OCI-LY1 (cell line): Measurements from ENCODE around the gene TPST2.

ENCODE experiments used
- CTCF ChIP-seq: fragments of 200-600 bp; sonication (generic), shearing (Covaris generic); IDR thresholded peaks from 2 replicates; pipeline ENCODE4 v1.5.1; 2017; ENCODE audit warnings: mild to moderate bottlenecking, antibody characterized with exemption, low read length, moderate library complexity, mixed read lengths
- EZH2 ChIP-seq: fragments of 200-600 bp; sonication (generic), shearing (Covaris generic); IDR thresholded peaks from 2 replicates; pipeline ENCODE4 v1.8.0; 2017; ENCODE audit warnings: borderline replicate concordance, mixed run types, mild to moderate bottlenecking, antibody characterized with exemption, low read length, moderate library complexity, mixed read lengths

- no peak for TF ChIP-seq CTCF
- TF ChIP-seq EZH2: no peak
Measured at GRCh38 chr22:26483439-26484359, 106.2 kb downstream of the TPST2 start, which contains the start of the genes HPS4 and SRRD.
